ENCODE measurements around the gene ARPC1A.

ARPC1A gene

GRCh38 chr7:99393355-99394187 is 67.9 kb downstream of the ARPC1A start:
- no peak overlapping the region for H3K4ac ChIP-seq (ENCODE audit: low read depth, low read length)
- H3K4me3 ChIP-seq (ENCODE audit: low read length): peak overlapping the region; percentile 64
- H3K79me2 ChIP-seq (ENCODE audit: control insufficient read depth, insufficient read depth, low read length): no peaks in the 10 kb centered on the region
- no peak overlapping the region for H3K18ac ChIP-seq (ENCODE audit: low read length)
- peak overlapping the region; percentile 85 for H3K27ac ChIP-seq (ENCODE audit: low read depth, low read length)
- DNase-seq: peak; percentile 93
- no peak overlapping the region for H2BK15ac ChIP-seq (replicated peaks; ENCODE audit: low read depth)
- peak overlapping the region; percentile 94 for H3K56ac ChIP-seq (ENCODE audit: low read length)
- no CpG with 5 or more reads among the region's 30 CpGs for WGBS (ENCODE audit: extremely low coverage, insufficient coverage, low lambda C conversion rate)
- H3K23ac ChIP-seq (ENCODE audit: low read length): no peak overlapping the region
- H2BK5ac ChIP-seq (ENCODE audit: low read length): peak overlapping the region; percentile 78
- H2AK5ac ChIP-seq (ENCODE audit: low read length): no peak overlapping the region
- H3K4me2 ChIP-seq (ENCODE audit: low read length): peak overlapping the region; percentile 84
- H3K79me1 ChIP-seq (ENCODE audit: low read length): no peaks in the 10 kb centered on the region
- peaks cover 12% of the 10 kb centered on the region for H3K36me3 ChIP-seq (ENCODE audit: control insufficient read depth, insufficient read depth, low read length)
- no peak overlapping the region for H2BK120ac ChIP-seq (ENCODE audit: low read depth, low read length)
- no peak overlapping the region for H4K5ac ChIP-seq (ENCODE audit: low read length)
- H3K9ac ChIP-seq (ENCODE audit: low read length): peak overlapping the region; percentile 85
- H3K4me1 ChIP-seq (ENCODE audit: control insufficient read depth, low read depth, low read length): no peaks in the 10 kb centered on the region
- H4K8ac ChIP-seq (ENCODE audit: low read depth, low read length): no peak overlapping the region
- H3K27me3 ChIP-seq (ENCODE audit: insufficient read depth, low read length, poor library complexity): no peaks in the 10 kb centered on the region

- no peak for DNase-seq
- Histone ChIP-seq H3K4me1 (ENCODE audit: control insufficient read depth, low read depth, low read length) (no peaks in the 10 kb centered on the region), H3K23ac (ENCODE audit: low read length) (no peak overlapping the region), H3K4me2 (ENCODE audit: low read length) (no peak overlapping the region), H3K79me1 (ENCODE audit: low read length) (no peaks in the 10 kb centered on the region), H2BK5ac (ENCODE audit: low read length) (no peak overlapping the region), H3K18ac (ENCODE audit: low read length) (no peak overlapping the region), H4K5ac (ENCODE audit: low read length) (no peak overlapping the region), H4K8ac (ENCODE audit: low read depth, low read length) (no peak overlapping the region), H3K56ac (ENCODE audit: low read length) (no peak overlapping the region), H3K9ac (ENCODE audit: low read length) (no peak overlapping the region), H2BK120ac (ENCODE audit: low read depth, low read length) (no peak overlapping the region), H3K4ac (ENCODE audit: low read depth, low read length) (no peak overlapping the region), H2AK5ac (ENCODE audit: low read length) (no peak overlapping the region), H3K4me3 (ENCODE audit: low read length) (no peak overlapping the region), H3K27me3 (ENCODE audit: insufficient read depth, low read length, poor library complexity) (no peaks in the 10 kb centered on the region), H3K36me3 (ENCODE audit: control insufficient read depth, insufficient read depth, low read length) (peaks cover 15% of the 10 kb centered on the region), H3K79me2 (ENCODE audit: control insufficient read depth, insufficient read depth, low read length) (no peaks in the 10 kb centered on the region), H3K27ac (ENCODE audit: low read depth, low read length) (no peak overlapping the region), H2BK15ac (replicated peaks; ENCODE audit: low read depth) (no peak overlapping the region)
- no CpG with 5 or more reads among the region's 4 CpGs for WGBS (ENCODE audit: extremely low coverage, insufficient coverage, low lambda C conversion rate)
These were observed 68.4 kb downstream of the ARPC1A start for GRCh38 chr7:99394188-99394502.

GRCh38 chr7:99395616-99396327 is 70.1 kb downstream of the ARPC1A start:
- no peak overlapping the region for H3K4me2 ChIP-seq (ENCODE audit: low read length)
- no peak overlapping the region for H2BK15ac ChIP-seq (replicated peaks; ENCODE audit: low read depth)
- H3K4ac ChIP-seq (ENCODE audit: low read depth, low read length): no peak overlapping the region
- H3K4me1 ChIP-seq (ENCODE audit: control insufficient read depth, low read depth, low read length): no peaks in the 10 kb centered on the region
- H3K18ac ChIP-seq (ENCODE audit: low read length): no peak overlapping the region
- peaks cover 3% of the 10 kb centered on the region for H3K79me1 ChIP-seq (ENCODE audit: low read length)
- no peaks in the 10 kb centered on the region for H3K27me3 ChIP-seq (ENCODE audit: insufficient read depth, low read length, poor library complexity)
- no peak overlapping the region for H3K27ac ChIP-seq (ENCODE audit: low read depth, low read length)
- no peak overlapping the region for H3K9ac ChIP-seq (ENCODE audit: low read length)
- H3K79me2 ChIP-seq (ENCODE audit: control insufficient read depth, insufficient read depth, low read length): no peaks in the 10 kb centered on the region
- no peak overlapping the region for H4K5ac ChIP-seq (ENCODE audit: low read length)
- H2AK5ac ChIP-seq (ENCODE audit: low read length): no peak overlapping the region
- H3K23ac ChIP-seq (ENCODE audit: low read length): no peak overlapping the region
- H3K56ac ChIP-seq (ENCODE audit: low read length): no peak overlapping the region
- peaks cover 18% of the 10 kb centered on the region for H3K36me3 ChIP-seq (ENCODE audit: control insufficient read depth, insufficient read depth, low read length)
- no peak overlapping the region for H4K8ac ChIP-seq (ENCODE audit: low read depth, low read length)
- no CpG with 5 or more reads among the region's 14 CpGs for WGBS (ENCODE audit: extremely low coverage, insufficient coverage, low lambda C conversion rate)
- no peak overlapping the region for H2BK5ac ChIP-seq (ENCODE audit: low read length)
- no peak overlapping the region for H3K4me3 ChIP-seq (ENCODE audit: low read length)
- peak; percentile 44 for DNase-seq
- no peak overlapping the region for H2BK120ac ChIP-seq (ENCODE audit: low read depth, low read length)

- H3K36me3 ChIP-seq (ENCODE audit: control insufficient read depth, insufficient read depth, low read length): peaks cover 20% of the 10 kb centered on the region
- DNase-seq: no peak
These were observed 71.0 kb downstream of the ARPC1A start for GRCh38 chr7:99396418-99397296.

GRCh38 chr7:99397297-99397983 is 71.7 kb downstream of the ARPC1A start:
- Histone ChIP-seq H3K27ac (ENCODE audit: low read depth, low read length) (no peak overlapping the region), H2AK5ac (ENCODE audit: low read length) (no peak overlapping the region), H3K18ac (ENCODE audit: low read length) (no peak overlapping the region), H3K4me1 (ENCODE audit: control insufficient read depth, low read depth, low read length) (no peaks in the 10 kb centered on the region), H3K36me3 (ENCODE audit: control insufficient read depth, insufficient read depth, low read length) (peaks cover 20% of the 10 kb centered on the region), H3K27me3 (ENCODE audit: insufficient read depth, low read length, poor library complexity) (no peaks in the 10 kb centered on the region), H3K4me3 (ENCODE audit: low read length) (no peak overlapping the region), H2BK15ac (replicated peaks; ENCODE audit: low read depth) (no peak overlapping the region), H3K9ac (ENCODE audit: low read length) (no peak overlapping the region), H3K79me2 (ENCODE audit: control insufficient read depth, insufficient read depth, low read length) (no peaks in the 10 kb centered on the region), H3K23ac (ENCODE audit: low read length) (no peak overlapping the region), H2BK120ac (ENCODE audit: low read depth, low read length) (no peak overlapping the region), H2BK5ac (ENCODE audit: low read length) (no peak overlapping the region), H3K4me2 (ENCODE audit: low read length) (no peak overlapping the region), H3K79me1 (ENCODE audit: low read length) (peaks cover 3% of the 10 kb centered on the region), H4K5ac (ENCODE audit: low read length) (no peak overlapping the region), H3K56ac (ENCODE audit: low read length) (no peak overlapping the region), H4K8ac (ENCODE audit: low read depth, low read length) (no peak overlapping the region), H3K4ac (ENCODE audit: low read depth, low read length) (no peak overlapping the region)
- no CpG with 5 or more reads among the region's 18 CpGs for WGBS (ENCODE audit: extremely low coverage, insufficient coverage, low lambda C conversion rate)
- DNase-seq: no peak

More at GRCh38 chr7:99396418-99397296, 71.0 kb downstream of the ARPC1A start:
- Histone ChIP-seq H3K18ac (ENCODE audit: low read length) (no peak overlapping the region), H3K4ac (ENCODE audit: low read depth, low read length) (no peak overlapping the region), H4K5ac (ENCODE audit: low read length) (no peak overlapping the region), H3K4me1 (ENCODE audit: control insufficient read depth, low read depth, low read length) (no peaks in the 10 kb centered on the region), H2AK5ac (ENCODE audit: low read length) (no peak overlapping the region), H2BK5ac (ENCODE audit: low read length) (no peak overlapping the region), H3K23ac (ENCODE audit: low read length) (no peak overlapping the region), H3K79me1 (ENCODE audit: low read length) (peaks cover 3% of the 10 kb centered on the region), H4K8ac (ENCODE audit: low read depth, low read length) (no peak overlapping the region), H3K4me3 (ENCODE audit: low read length) (no peak overlapping the region), H3K9ac (ENCODE audit: low read length) (no peak overlapping the region), H2BK120ac (ENCODE audit: low read depth, low read length) (no peak overlapping the region), H3K27ac (ENCODE audit: low read depth, low read length) (no peak overlapping the region), H3K27me3 (ENCODE audit: insufficient read depth, low read length, poor library complexity) (no peaks in the 10 kb centered on the region), H2BK15ac (replicated peaks; ENCODE audit: low read depth) (no peak overlapping the region), H3K56ac (ENCODE audit: low read length) (no peak overlapping the region), H3K79me2 (ENCODE audit: control insufficient read depth, insufficient read depth, low read length) (no peaks in the 10 kb centered on the region), H3K4me2 (ENCODE audit: low read length) (no peak overlapping the region)
- no CpG with 5 or more reads among the region's 21 CpGs for WGBS (ENCODE audit: extremely low coverage, insufficient coverage, low lambda C conversion rate)
